ENCODE measurements around the gene CAMK2B. TPM values are rescaled to one million over a fixed set of nuclear protein-coding genes. Genes with fewer than 3 reads are reported as not detected.

The CAMK2B gene
- total RNA-seq, 4 donors from 2014 or later = 0.50 to 2.0 (median 1.2) TPM

DNA sequence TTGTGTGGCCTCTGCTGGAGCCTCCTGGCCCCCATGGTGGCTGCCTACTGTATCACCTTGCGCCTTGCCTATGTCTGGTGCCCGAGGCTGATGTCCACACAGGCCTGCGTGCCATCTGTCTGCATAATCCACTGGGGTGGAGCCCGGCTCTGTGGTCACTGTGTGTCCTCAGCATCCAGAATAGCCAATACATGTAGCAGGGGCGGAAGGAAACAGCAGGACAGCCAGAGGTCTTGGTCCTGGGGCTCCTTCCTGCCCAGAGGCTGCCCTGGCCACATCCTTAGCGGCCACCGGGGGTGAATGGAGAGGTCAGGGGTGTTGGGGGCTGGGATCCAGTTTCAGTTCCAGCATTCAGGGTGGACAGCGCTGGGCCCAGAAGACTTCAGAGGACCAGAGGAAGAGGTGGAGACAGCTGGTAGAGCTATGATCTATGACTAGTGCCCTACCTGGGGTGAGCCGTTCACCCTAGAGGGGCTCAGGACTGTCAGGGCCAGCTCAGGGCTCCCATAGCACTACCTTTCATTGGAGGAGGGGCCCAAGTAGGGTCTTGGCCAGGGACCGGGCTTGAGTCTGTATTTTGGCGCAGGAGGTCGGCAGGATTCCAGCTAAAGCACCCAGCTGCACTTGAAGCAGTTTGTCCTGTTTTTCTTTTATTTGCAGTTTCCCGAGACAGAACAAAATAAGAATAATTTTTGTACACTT lies 108.7 kb downstream of the CAMK2B start:
- TF ChIP-seq POLR2AphosphoS5 (IDR thresholded peaks at IDR 0.05) = no peak
- no peak for TF ChIP-seq CTCF (IDR thresholded peaks at IDR 0.05)
- no peak for TF ChIP-seq POLR2A (IDR thresholded peaks at IDR 0.05; ENCODE audit: low read depth)
- TF ChIP-seq EP300 (IDR thresholded peaks at IDR 0.05) = no peak
- H3K36me3 ChIP-seq = peaks cover 8 to 29% (median 26%) of the 10 kb centered on the region in 4 donors
- no peak overlapping the region for H3K4me3 ChIP-seq
- H3K27me3 ChIP-seq = peaks cover 0 to 33% (median 0%) of the 10 kb centered on the region in 4 donors
- H3K9me3 ChIP-seq = peaks cover 0 to 11% (median 3%) of the 10 kb centered on the region in 4 donors
- WGBS = 88% methylated on average over 12 of the region's 13 CpGs
- intact Hi-C loops (cut with DNase I) = no loop called here
- no peak for DNase-seq (ENCODE audit: extremely low spot score)
- no peaks in the 10 kb centered on the region for H3K4me1 ChIP-seq
- H3K27ac ChIP-seq (replicated peaks in 1 of 4) = no peak overlapping the region

GRCh38 chr7:44216019-44216418 lies 109.4 kb downstream of the CAMK2B start:
- 85% methylated on average over 4 of the region's 8 CpGs for WGBS
- H3K4me1 ChIP-seq = no peaks in the 10 kb centered on the region
- peaks cover 14 to 35% (median 30%) of the 10 kb centered on the region in 4 donors for H3K36me3 ChIP-seq
- H3K27me3 ChIP-seq = peaks cover 0 to 26% (median 0%) of the 10 kb centered on the region in 4 donors
- no peak overlapping the region for H3K27ac ChIP-seq (replicated peaks in 1 of 4)
- TF ChIP-seq POLR2AphosphoS5 (IDR thresholded peaks at IDR 0.05) (no peak), CTCF (IDR thresholded peaks at IDR 0.05) (no peak), POLR2A (IDR thresholded peaks at IDR 0.05; ENCODE audit: low read depth) (no peak), EP300 (IDR thresholded peaks at IDR 0.05) (no peak)
- no peak for DNase-seq (ENCODE audit: extremely low spot score)
- peaks cover 0 to 11% (median 3%) of the 10 kb centered on the region in 4 donors for H3K9me3 ChIP-seq
- H3K4me3 ChIP-seq = no peak overlapping the region
- intact Hi-C loops (cut with DNase I) = no loop called here

GRCh38 chr7:44215531-44215930 lies 109.9 kb downstream of the CAMK2B start:
- no peak overlapping the region for H3K27ac ChIP-seq (replicated peaks in 1 of 4)
- WGBS = 83% methylated on average over 7 of the region's 7 CpGs
- peaks cover 19 to 40% (median 35%) of the 10 kb centered on the region in 4 donors for H3K36me3 ChIP-seq
- intact Hi-C loops (cut with DNase I) = no loop called here
- no peaks in the 10 kb centered on the region for H3K4me1 ChIP-seq
- no peak for DNase-seq (ENCODE audit: extremely low spot score)
- H3K9me3 ChIP-seq = peaks cover 0 to 11% (median 3%) of the 10 kb centered on the region in 4 donors
- H3K27me3 ChIP-seq = peaks cover 0 to 26% (median 0%) of the 10 kb centered on the region in 4 donors
- TF ChIP-seq POLR2A (IDR thresholded peaks at IDR 0.05; ENCODE audit: low read depth) = no peak
- TF ChIP-seq POLR2AphosphoS5 (IDR thresholded peaks at IDR 0.05) = no peak
- TF ChIP-seq CTCF (IDR thresholded peaks at IDR 0.05) = no peak
- TF ChIP-seq EP300 (IDR thresholded peaks at IDR 0.05) = no peak
- no peak overlapping the region for H3K4me3 ChIP-seq

- H3K4me3 ChIP-seq = no peak overlapping the region
- H3K9me3 ChIP-seq = peaks cover 0 to 4% (median 2%) of the 10 kb centered on the region in 4 donors
- peaks cover 0 to 15% (median 0%) of the 10 kb centered on the region in 4 donors for H3K27me3 ChIP-seq
- TF ChIP-seq CTCF (IDR thresholded peaks at IDR 0.05) = no peak
- no peak for TF ChIP-seq POLR2AphosphoS5 (IDR thresholded peaks at IDR 0.05)
- TF ChIP-seq POLR2A (IDR thresholded peaks at IDR 0.05; ENCODE audit: low read depth) = no peak
- TF ChIP-seq EP300 (IDR thresholded peaks at IDR 0.05) = no peak
- no peak for DNase-seq (ENCODE audit: extremely low spot score)
- peaks cover 32 to 56% (median 51%) of the 10 kb centered on the region in 4 donors for H3K36me3 ChIP-seq
- intact Hi-C loops (cut with DNase I) = no loop called here
- 80% methylated on average over 9 of the region's 9 CpGs for WGBS
- no peaks in the 10 kb centered on the region for H3K4me1 ChIP-seq
- H3K27ac ChIP-seq (replicated peaks in 1 of 4) = no peak overlapping the region
Observed at GRCh38 chr7:44213877-44214388, 111.5 kb downstream of the CAMK2B start.
